Lung (tissue), 12 donors: Measurements from ENCODE around the gene SMG6. TPM values are rescaled to one million over a fixed set of nuclear protein-coding genes. Genes with fewer than 3 reads are reported as not detected.
A peak's percentile ranks its signal among the peaks of the same experiment; 100 is the strongest.

Source experiments
- ATAC-seq: fragments of 200-7000 bp; cut with Tn5 transposase; one replicate; pipeline ENCODE4 v1.9.1; 2020; ENCODE audit warnings: moderate number of reproducible peaks; ENCODE audit not compliant: insufficient read depth, low FRiP score
- DNase-seq, 3 donors: peaks; one replicate each; pipeline ENCODE4 v3.0.0-alpha.2; 2013 to 2017
- H3K27ac ChIP-seq, 2 donors: one replicate each; pipeline ENCODE4 v1.5.1; 2013; ENCODE audit warnings: mild to moderate bottlenecking in 2 of 2, moderate library complexity in 2 of 2, control low read depth in 1 of 2, inconsistent platforms in 1 of 2, low read depth in 1 of 2, low read length in 1 of 2
- H3K27me3 ChIP-seq, 3 donors: one replicate each; pipeline ENCODE4 v1.5.1; 2013; ENCODE audit warnings: low read length in 2 of 3; ENCODE audit not compliant: control insufficient read depth in 3 of 3, insufficient read depth in 3 of 3
- H3K36me3 ChIP-seq, 4 donors: one replicate each; pipeline ENCODE4 v1.5.1; 2013; ENCODE audit warnings: low read length in 4 of 4, mild to moderate bottlenecking in 1 of 4, moderate library complexity in 1 of 4; ENCODE audit not compliant: control insufficient read depth in 4 of 4, insufficient read depth in 4 of 4
- H3K4me1 ChIP-seq, 5 donors: one replicate each; pipeline ENCODE4 v1.5.1; 2013; ENCODE audit warnings: low read length in 5 of 5, mild to moderate bottlenecking in 2 of 5, moderate library complexity in 1 of 5; ENCODE audit not compliant: control insufficient read depth in 5 of 5, insufficient read depth in 5 of 5
- H3K4me3 ChIP-seq: one replicate; pipeline ENCODE4 v1.5.1; 2013; ENCODE audit warnings: mild to moderate bottlenecking, control low read depth, moderate library complexity
- H3K9ac ChIP-seq, 2 donors: one replicate each; pipeline ENCODE4 v1.5.1; 2013; ENCODE audit warnings: low read length in 2 of 2, control low read depth in 1 of 2; ENCODE audit not compliant: insufficient read depth in 1 of 2
- H3K9me3 ChIP-seq, 4 donors: one replicate each; pipeline ENCODE4 v1.5.1; 2013; ENCODE audit warnings: low read length in 3 of 4, mild to moderate bottlenecking in 1 of 4, moderate library complexity in 1 of 4; ENCODE audit not compliant: control insufficient read depth in 4 of 4, insufficient read depth in 3 of 4
- WGBS, 2 donors: extraction: QIAGEN DNeasy Blood & Tissue Kit; methylation state at CpG; one replicate each; pipeline ENCODE4 v1.1.7; 2013; 5-methylcytosine and 5-hydroxymethylcytosine counted together
- polyA plus RNA-seq, 2 donors: library from polyadenylated mRNA; stranded (reverse); fragments of 200-250 nt; gene quantifications; one replicate each; pipeline ENCODE4 v1.2.1, GENCODE V29; 2013
- total RNA-seq, 2 donors: library from RNA; depleted of rRNA in 1 of 2; stranded (reverse); fragments of >200 nt in 1 of 2; gene quantifications; one replicate each; pipeline ENCODE4 v1.2.1, GENCODE V29; 2014 to 2021
- TF ChIP-seq, protein P1 (sequence below): IDR thresholded peaks from 2 replicates; pipeline ENCODE4 v1.5.1; 2012; ENCODE audit warnings: mild to moderate bottlenecking; ENCODE audit errors: control extremely low read depth, extremely low read depth
- donor health status: control.
- donor health status: control.
- donor health status: Bipolar disorder and iron deficiency.
- donor health status: healthy.
- donor health status: DM: yes; HTN: yes; CAD: no.

Gene SMG6
- total and polyA plus RNA-seq, 4 donors, result 17.6 to 45.1 (median 28.9) TPM

DNA sequence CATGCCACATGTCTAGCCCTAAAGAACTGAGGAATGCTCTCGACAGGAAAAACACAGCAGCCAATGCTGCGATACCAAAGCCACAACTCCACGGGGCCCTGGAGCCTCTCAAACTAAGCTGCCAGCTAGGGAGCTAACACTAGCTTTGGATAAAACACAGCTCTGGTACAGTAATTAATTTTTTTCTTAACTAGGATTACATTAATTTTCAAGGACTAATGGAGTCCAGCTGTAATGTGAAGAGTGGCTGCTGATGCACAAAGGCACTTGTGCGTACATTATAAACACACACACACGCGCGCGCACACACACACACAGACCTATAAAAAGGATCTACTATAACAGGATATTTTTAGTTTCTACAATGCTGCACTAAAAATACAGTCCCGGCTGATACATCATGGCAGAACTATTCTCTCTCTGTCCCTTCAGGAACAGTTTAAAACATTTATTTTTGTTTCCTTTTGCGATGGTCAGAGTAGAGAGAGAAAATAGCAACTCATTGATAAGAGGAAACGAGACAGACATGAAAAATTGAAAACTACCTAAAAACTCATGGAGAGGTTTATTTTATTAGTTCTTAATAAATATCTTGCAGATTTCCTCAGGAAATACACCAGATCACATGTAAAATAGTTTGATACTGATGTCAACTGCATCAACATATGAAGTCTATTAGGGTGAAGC lies 88.5 kb downstream of the SMG6 start:
- DNase-seq, result peak; percentile 84 to 90 (median 87)
- WGBS, 2 donors, result 34 to 45% methylated on average over 11 of the region's 11 CpGs
- peak overlapping the region; percentile 90 to 93 for H3K27ac ChIP-seq
- no peak for ATAC-seq
- TF ChIP-seq, protein P1, sequence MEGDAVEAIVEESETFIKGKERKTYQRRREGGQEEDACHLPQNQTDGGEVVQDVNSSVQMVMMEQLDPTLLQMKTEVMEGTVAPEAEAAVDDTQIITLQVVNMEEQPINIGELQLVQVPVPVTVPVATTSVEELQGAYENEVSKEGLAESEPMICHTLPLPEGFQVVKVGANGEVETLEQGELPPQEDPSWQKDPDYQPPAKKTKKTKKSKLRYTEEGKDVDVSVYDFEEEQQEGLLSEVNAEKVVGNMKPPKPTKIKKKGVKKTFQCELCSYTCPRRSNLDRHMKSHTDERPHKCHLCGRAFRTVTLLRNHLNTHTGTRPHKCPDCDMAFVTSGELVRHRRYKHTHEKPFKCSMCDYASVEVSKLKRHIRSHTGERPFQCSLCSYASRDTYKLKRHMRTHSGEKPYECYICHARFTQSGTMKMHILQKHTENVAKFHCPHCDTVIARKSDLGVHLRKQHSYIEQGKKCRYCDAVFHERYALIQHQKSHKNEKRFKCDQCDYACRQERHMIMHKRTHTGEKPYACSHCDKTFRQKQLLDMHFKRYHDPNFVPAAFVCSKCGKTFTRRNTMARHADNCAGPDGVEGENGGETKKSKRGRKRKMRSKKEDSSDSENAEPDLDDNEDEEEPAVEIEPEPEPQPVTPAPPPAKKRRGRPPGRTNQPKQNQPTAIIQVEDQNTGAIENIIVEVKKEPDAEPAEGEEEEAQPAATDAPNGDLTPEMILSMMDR, result no peak
- peak overlapping the region in 1 of 2 donors; percentile 89 for H3K9ac ChIP-seq
- no peak overlapping the region for H3K4me3 ChIP-seq
- H3K36me3 ChIP-seq, result peaks cover 0 to 6% (median 2%) of the 10 kb centered on the region in 4 donors
- no peaks in the 10 kb centered on the region for H3K9me3 ChIP-seq
- H3K4me1 ChIP-seq, result peaks cover 14 to 51% (median 41%) of the 10 kb centered on the region in 5 donors
- no peaks in the 10 kb centered on the region for H3K27me3 ChIP-seq

DNA sequence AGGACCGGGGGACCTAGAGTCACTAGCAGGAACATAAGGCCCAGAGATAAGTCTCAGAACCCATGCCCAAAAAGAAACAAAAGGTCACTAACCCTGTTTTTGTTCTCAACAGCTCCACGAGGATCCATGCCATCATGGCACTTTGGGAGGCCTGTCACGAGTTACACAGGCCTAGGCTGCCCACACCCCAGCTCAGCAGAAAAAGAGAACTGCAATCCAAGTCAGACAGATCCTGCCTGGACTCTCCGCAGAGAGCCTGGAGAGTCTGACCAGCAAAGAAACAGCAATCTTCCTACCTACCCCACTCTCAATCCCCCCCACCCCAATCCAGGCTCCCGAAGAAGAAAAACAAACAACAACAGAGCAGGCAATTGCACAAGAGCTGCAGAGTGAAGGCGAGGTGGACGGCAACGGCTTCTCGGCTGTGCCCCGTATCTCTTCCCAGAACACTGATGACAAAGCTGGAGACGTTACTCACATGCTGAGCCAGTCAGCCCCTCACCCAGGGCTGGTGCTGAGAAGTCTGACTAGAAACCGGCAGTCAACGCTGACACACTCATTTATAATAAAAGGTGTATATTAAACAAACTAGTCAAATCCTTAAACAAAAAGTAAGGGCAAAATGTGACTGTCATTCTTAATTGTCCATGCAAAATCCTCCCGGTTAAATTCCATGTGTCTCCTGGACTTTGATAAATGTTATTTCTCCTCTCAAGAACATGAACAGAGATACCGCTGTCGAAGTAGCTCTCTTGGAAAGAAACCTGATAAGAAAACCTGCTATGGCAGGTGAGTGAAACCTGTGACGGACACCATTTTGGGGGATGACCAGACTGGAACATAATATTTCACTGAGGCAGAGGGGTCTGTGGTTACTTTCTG lies 89.3 kb downstream of the SMG6 start:
- Histone ChIP-seq H3K36me3 (peaks cover 0 to 6% (median 3%) of the 10 kb centered on the region in 4 donors), H3K4me3 (no peak overlapping the region), H3K4me1 (peaks cover 14 to 51% (median 45%) of the 10 kb centered on the region in 5 donors), H3K27me3 (no peaks in the 10 kb centered on the region), H3K9ac (peak overlapping the region in 1 of 2 donors; percentile 89), H3K27ac (peak overlapping the region; percentile 88 to 90), H3K9me3 (no peaks in the 10 kb centered on the region)
- DNase-seq (peak; percentile 68 to 82 (median 77)), ATAC-seq (peak; percentile 64)
- TF ChIP-seq, protein P1, result no peak
- WGBS, 2 donors, result 27 to 40% methylated on average over 17 of the region's 17 CpGs

DNA sequence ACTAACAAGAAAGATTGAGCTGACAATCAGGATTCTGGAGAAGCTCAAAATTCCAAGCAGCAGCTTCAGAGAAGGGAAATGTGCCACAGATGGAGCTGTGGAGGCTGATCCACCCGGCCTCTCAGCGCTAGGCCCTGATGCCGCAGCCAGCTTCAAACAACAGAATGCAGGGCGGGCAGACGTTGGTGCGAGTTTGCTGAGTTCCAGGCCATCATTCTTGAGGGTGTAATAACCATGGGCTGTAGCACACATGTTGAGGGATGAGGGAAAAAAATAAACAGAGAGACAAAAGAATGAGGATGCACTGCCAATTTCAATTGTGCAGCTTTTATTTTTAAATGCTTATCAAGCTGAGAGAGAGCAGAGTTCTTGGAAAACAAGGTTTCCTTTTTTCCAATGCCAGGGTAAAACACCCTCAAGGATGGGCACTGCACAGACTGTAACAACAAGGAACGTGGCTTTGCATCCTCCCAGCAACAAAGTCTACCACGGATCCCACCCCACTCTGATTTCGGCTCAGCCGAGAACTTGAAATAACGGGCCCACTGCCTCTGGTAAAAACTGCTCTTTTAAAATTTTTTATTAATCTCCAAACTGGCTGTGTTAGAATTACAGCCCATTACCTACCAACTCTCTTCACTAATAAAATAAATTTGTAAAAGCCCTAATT lies 90.2 kb downstream of the SMG6 start:
- Histone ChIP-seq H3K27ac (peak overlapping the region; percentile 90 to 91), H3K27me3 (no peaks in the 10 kb centered on the region), H3K4me3 (no peak overlapping the region), H3K9me3 (no peaks in the 10 kb centered on the region), H3K36me3 (peaks cover 0 to 3% (median 1%) of the 10 kb centered on the region in 4 donors), H3K9ac (peak overlapping the region in 1 of 2 donors; percentile 89), H3K4me1 (peaks cover 14 to 51% (median 45%) of the 10 kb centered on the region in 5 donors)
- peak; percentile 44 to 81 (median 74) for DNase-seq
- no peak for ATAC-seq
- WGBS, 2 donors, result 61 to 81% methylated on average over 11 of the region's 11 CpGs
- TF ChIP-seq, protein P1, result no peak
